Mononuclear cell (primary cell): ENCODE results near the gene FERMT1. TPM values are rescaled to one million over a fixed set of nuclear protein-coding genes. Genes with fewer than 3 reads are reported as not detected.

Experiments used
- total RNA-seq: library from RNA; depleted of rRNA; stranded (reverse); fragments of >200 nt; gene quantifications from one replicate; pipeline ENCODE4 v1.2.3, GENCODE V29; 2012

Gene FERMT1
- total RNA-seq, 1 donor = under 0.01 TPM

Other genes with a start within 250 kb of the FERMT1 start
- gene CHGB, start 211.5 kb downstream of the FERMT1 start, total RNA-seq = 0.10 TPM
- 5.2 TPM for gene TRMT6, start 172.5 kb downstream of the FERMT1 start, total RNA-seq
- gene MCM8, start 172.4 kb downstream of the FERMT1 start, total RNA-seq = 2.0 TPM
- 10.1 TPM for gene CRLS1, start 116.9 kb downstream of the FERMT1 start, total RNA-seq
- not detected for gene LRRN4, start 69.0 kb downstream of the FERMT1 start, total RNA-seq